Stimulated activated CD4-positive, alpha-beta T cell treated with anti-CD3 and anti-CD28 coated beads, Interleukin-15, amount 100 ng/mL, for 1 hour (primary cell): ENCODE measurements around the gene TCF12.
"Not testable (repeated sequence)": the region's sequence is repeated elsewhere in the genome, so short reads cannot be mapped to it uniquely, and the experiment has no call there.

Source experiments
- DNase-seq, 2 donors: peaks; one replicate each; pipeline ENCODE4 v3.0.0-alpha.2; 2020; ENCODE audit warnings: low read depth in 1 of 2, low spot score in 1 of 2

Gene TCF12

GRCh38 chr15:56915888-56916287, 2.6 kb upstream of the TCF12 start:
- no peak for DNase-seq

GRCh38 chr15:56916825-56917477, 1.5 kb upstream of the TCF12 start:
- DNase-seq, result no peak

GRCh38 chr15:56917652-56918045, 795 bp upstream of the TCF12 start:
- no peak for DNase-seq

- peak; percentile 15 to 43 for DNase-seq
Observed at GRCh38 chr15:56919031-56919608, 676 bp downstream of the TCF12 start.

GRCh38 chr15:56919609-56920366, 1.3 kb downstream of the TCF12 start:
- peak in 1 of 2 donors; percentile 14 for DNase-seq

- DNase-seq, result no peak
Observed at GRCh38 chr15:56920367-56920627, 1.9 kb downstream of the TCF12 start.

GRCh38 chr15:56923174-56923591, 4.7 kb downstream of the TCF12 start:
- DNase-seq, result no peak

GRCh38 chr15:56927816-56928215, 9.4 kb downstream of the TCF12 start:
- DNase-seq, result no peak

GRCh38 chr15:56929399-56929798, 11.0 kb downstream of the TCF12 start:
- DNase-seq, result no peak

GRCh38 chr15:56929933-56930332, 11.5 kb downstream of the TCF12 start:
- no peak for DNase-seq

- DNase-seq, result no peak
Observed at GRCh38 chr15:56930669-56931313, 12.3 kb downstream of the TCF12 start.

GRCh38 chr15:56931639-56932508, 13.4 kb downstream of the TCF12 start:
- no peak for DNase-seq

- DNase-seq, result not testable (repeated sequence)
Observed at GRCh38 chr15:56932509-56932868, 14.0 kb downstream of the TCF12 start.

GRCh38 chr15:56933410-56933809, 15.0 kb downstream of the TCF12 start:
- no peak for DNase-seq

- DNase-seq, result no peak
Observed at GRCh38 chr15:56933811-56934210, 15.4 kb downstream of the TCF12 start.

GRCh38 chr15:56934269-56934668, 15.8 kb downstream of the TCF12 start:
- DNase-seq, result no peak

- DNase-seq, result no peak
Observed at GRCh38 chr15:56936929-56937328, 18.5 kb downstream of the TCF12 start.

- DNase-seq, result no peak
Observed at GRCh38 chr15:56939257-56939656, 20.8 kb downstream of the TCF12 start.

GRCh38 chr15:56940388-56940787, 21.9 kb downstream of the TCF12 start:
- DNase-seq, result no peak

- DNase-seq, result no peak
Observed at GRCh38 chr15:56942118-56942517, 23.7 kb downstream of the TCF12 start.

- no peak for DNase-seq
Observed at GRCh38 chr15:56943403-56943802, 25.0 kb downstream of the TCF12 start.
